ENCODE data around the gene EGLN1. TPM values are rescaled to one million over a fixed set of nuclear protein-coding genes. Genes with fewer than 3 reads are reported as not detected.

The EGLN1 gene
- total and polyA plus RNA-seq, 10 of the 15 experiments (the other 5 are each of a cell fraction or from before 2014, with no cell fraction given) = 2.4 to 46.6 (median 8.7) TPM

DNA sequence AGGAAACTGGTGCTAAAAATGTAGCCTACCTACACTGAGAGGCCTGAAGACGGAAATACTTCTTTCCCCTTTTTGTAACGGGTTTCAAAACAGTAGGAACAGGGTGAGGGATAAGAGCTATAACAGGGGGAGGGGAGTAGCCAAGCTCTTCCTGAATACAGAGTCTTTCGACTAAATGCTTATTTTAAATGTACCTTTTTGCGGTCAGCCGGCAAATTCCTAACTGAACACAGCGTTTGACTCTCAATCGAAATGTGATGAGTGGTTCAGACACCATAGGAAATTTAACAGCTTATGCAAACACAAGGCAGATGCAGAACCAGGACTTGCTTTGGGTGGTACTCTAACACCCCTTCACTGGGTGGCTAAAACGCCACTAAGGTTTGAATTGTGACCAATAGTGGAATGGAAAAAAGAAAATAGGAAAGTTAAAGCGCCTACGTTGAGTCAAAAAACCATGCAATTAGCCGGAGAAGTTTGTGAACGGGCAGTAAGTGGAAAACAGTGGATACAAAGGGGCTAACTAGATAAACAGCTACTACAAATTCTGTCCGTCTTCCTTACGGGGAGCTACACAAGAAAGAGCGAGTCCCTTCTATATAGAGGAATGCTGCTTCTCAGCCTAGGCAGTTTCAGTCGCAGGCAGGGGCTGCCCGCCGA, 1.7 kb downstream of the EGLN1 start:
- in situ Hi-C loops (cut with MboI) = no loop called here
- ATAC-seq (no peak), FAIRE-seq (no peak), DNase-seq (ENCODE audit: low read depth, low spot score) (no peak)
- Histone ChIP-seq H3K79me2 (ENCODE audit: control insufficient read depth, insufficient read depth, low read length) (peaks cover 66% of the 10 kb centered on the region), H3K9me3 (replicated peaks; ENCODE audit: control insufficient read depth, insufficient read depth, low read length) (no peaks in the 10 kb centered on the region), H4K20me1 (ENCODE audit: control insufficient read depth, insufficient read depth) (peaks cover 7% of the 10 kb centered on the region; the same call in 1 of the 2 replicates), H3K27ac (ENCODE audit: control insufficient read depth, insufficient read depth) (peak overlapping the region; percentile 59), H3K36me3 (ENCODE audit: control insufficient read depth in 2 of 2, insufficient read depth in 2 of 2, low read length in 1 of 2) (peaks cover 0 to under 1% of the 10 kb centered on the region in 2 experiments; a peak in 1 of 4 replicates), H2AFZ (ENCODE audit: control insufficient read depth, low read depth, low read length) (peak overlapping the region; percentile 81; the same call in 1 of the 2 replicates), H3K4me1 (ENCODE audit: control insufficient read depth, insufficient read depth, low read length) (no peaks in the 10 kb centered on the region), H3K4me3 (peak overlapping the region; percentile 92), H3K9ac (ENCODE audit: control insufficient read depth, insufficient read depth, low read length) (peak overlapping the region; percentile 75), H3K4me2 (ENCODE audit: control insufficient read depth, insufficient read depth) (peak overlapping the region; percentile 78), H3K27me3 (replicated peaks in 1 of 2; ENCODE audit: control insufficient read depth in 2 of 2, insufficient read depth in 2 of 2, low read length in 1 of 2) (no peaks in the 10 kb centered on the region; a peak in 1 of 4 replicates)
- intact Hi-C loops (cut with micrococcal nuclease; ENCODE audit: unreplicated experiment) = loop anchor here (5.0 kb wide), 1 partner anchor 92 kb away; no protein-coding TSS in a partner anchor
- SMC1A ChIA-PET (ENCODE audit: uncharacterized antibody, unreplicated experiment) = interaction anchor here (0.7 to 3.0 kb wide), 9 partner anchors 32 to 134 kb away, joined by 3 to 10 read pairs (median 4); no protein-coding TSS in a partner anchor
- TF ChIP-seq, protein P1, sequence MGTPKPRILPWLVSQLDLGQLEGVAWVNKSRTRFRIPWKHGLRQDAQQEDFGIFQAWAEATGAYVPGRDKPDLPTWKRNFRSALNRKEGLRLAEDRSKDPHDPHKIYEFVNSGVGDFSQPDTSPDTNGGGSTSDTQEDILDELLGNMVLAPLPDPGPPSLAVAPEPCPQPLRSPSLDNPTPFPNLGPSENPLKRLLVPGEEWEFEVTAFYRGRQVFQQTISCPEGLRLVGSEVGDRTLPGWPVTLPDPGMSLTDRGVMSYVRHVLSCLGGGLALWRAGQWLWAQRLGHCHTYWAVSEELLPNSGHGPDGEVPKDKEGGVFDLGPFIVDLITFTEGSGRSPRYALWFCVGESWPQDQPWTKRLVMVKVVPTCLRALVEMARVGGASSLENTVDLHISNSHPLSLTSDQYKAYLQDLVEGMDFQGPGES (IDR thresholded peaks at IDR 0.05) = no peak
- TF ChIP-seq ATF7 (IDR thresholded peaks at IDR 0.05; ENCODE audit: low read depth) = no peak
- TF ChIP-seq SIN3A (IDR thresholded peaks at IDR 0.05; ENCODE audit: low read depth, low read length) = 0 out of 2 replicates have a peak, but pooled peaks have one; percentile 63
- RAD21 ChIA-PET (ENCODE audit: unreplicated experiment) = interaction anchor here (0.7 to 3.1 kb wide), 4 partner anchors 8 to 82 kb away, joined by 3 to 13 read pairs (median 4); partner anchors contain the start of genes EXOC8 and SPRTN
- POLR2A ChIA-PET = interaction anchor here (0.6 to 1.4 kb wide), 5 partner anchors 10 to 175 kb away, joined by 3 to 5 read pairs (median 3); no protein-coding TSS in a partner anchor
- 2% methylated on average over 18 of the region's 18 CpGs for WGBS (ENCODE audit: insufficient coverage, insufficient replicate concordance, low lambda C conversion rate, missing lambda C conversion rate)
- CTCF ChIA-PET = interaction anchor here (0.7 to 1.8 kb wide), 9 partner anchors 10 to 164 kb away, joined by 3 to 7 read pairs (median 4); no protein-coding TSS in a partner anchor
- no TSS peak for BruUV-seq (replicated peaks)

All from GM12878 (cell line).